Nephron (organoid): ENCODE data around the gene CDK5.
A peak's percentile ranks its signal among the peaks of the same experiment; 100 is the strongest.

Source experiments
- H3K27ac Mint-ChIP-seq, 3 experiments: 2 replicates each; pipeline ENCODE4 v1.8.0; 2020; ENCODE audit warnings: mixed read lengths in 3 of 3, mild to moderate bottlenecking in 2 of 3, moderate library complexity in 1 of 3
- H3K27me3 Mint-ChIP-seq: 2 replicates; pipeline ENCODE4 v1.8.0; 2021; ENCODE audit warnings: low read depth, mild to moderate bottlenecking, moderate library complexity, mixed read lengths
- H3K36me3 Mint-ChIP-seq: 2 replicates; pipeline ENCODE4 v1.8.0; 2020; ENCODE audit warnings: low read depth, mixed read lengths
- H3K4me1 Mint-ChIP-seq: 2 replicates; pipeline ENCODE4 v1.8.0; 2020; ENCODE audit warnings: mixed read lengths
- H3K4me3 Mint-ChIP-seq, 3 experiments: 2 replicates each; pipeline ENCODE4 v1.8.0; 2020; ENCODE audit warnings: mild to moderate bottlenecking in 3 of 3, mixed read lengths in 3 of 3, moderate library complexity in 2 of 3
- H3K9me3 Mint-ChIP-seq: 2 replicates; pipeline ENCODE4 v1.8.0; 2020; ENCODE audit warnings: mixed read lengths
- TF ChIP-seq, protein P1 (sequence below), 3 experiments: fragments of 200-600 bp; sonication (generic); IDR thresholded peaks; one replicate each; pipeline ENCODE4 v1.5.0; 2021; ENCODE audit warnings: antibody characterized with exemption in 3 of 3; ENCODE audit not compliant: unreplicated experiment in 3 of 3

CDK5 gene

DNA sequence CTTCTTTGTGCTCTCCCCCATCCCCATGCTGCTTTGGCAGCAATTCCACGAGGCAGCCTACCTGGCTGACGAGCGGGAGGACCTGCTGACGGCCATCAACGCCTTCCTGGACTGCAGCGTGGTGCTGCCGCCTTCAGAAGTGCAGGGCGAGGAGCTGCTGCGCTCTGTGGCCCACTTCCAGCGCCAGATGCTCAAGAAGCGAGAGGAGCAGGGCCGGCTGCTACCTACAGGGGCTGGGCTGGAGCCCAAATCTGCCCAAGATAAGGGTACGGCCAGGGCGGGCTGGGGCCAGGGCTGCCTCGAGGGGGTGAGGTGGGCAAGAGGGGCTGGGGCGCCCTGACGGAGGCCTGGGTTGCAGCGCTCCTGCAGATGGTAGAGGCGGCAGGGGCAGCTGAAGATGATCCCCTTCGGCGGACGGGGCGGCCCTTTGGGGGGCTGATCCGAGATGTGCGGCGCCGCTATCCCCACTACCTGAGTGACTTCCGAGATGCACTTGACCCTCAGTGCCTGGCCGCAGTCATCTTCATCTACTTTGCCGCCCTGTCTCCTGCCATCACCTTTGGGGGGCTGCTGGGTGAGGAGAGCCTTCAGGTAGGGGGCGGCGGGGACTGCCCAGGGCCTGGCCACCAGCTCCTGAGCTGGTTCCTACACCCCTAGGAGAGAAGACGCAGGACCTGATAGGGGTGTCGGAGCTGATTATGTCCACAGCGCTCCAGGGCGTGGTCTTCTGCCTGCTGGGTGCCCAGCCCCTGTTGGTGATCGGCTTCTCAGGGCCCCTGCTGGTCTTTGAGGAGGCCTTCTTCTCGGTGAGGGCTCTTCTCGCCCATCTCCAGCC, 13.6 kb upstream of the CDK5 start:
- TF ChIP-seq, protein P1, sequence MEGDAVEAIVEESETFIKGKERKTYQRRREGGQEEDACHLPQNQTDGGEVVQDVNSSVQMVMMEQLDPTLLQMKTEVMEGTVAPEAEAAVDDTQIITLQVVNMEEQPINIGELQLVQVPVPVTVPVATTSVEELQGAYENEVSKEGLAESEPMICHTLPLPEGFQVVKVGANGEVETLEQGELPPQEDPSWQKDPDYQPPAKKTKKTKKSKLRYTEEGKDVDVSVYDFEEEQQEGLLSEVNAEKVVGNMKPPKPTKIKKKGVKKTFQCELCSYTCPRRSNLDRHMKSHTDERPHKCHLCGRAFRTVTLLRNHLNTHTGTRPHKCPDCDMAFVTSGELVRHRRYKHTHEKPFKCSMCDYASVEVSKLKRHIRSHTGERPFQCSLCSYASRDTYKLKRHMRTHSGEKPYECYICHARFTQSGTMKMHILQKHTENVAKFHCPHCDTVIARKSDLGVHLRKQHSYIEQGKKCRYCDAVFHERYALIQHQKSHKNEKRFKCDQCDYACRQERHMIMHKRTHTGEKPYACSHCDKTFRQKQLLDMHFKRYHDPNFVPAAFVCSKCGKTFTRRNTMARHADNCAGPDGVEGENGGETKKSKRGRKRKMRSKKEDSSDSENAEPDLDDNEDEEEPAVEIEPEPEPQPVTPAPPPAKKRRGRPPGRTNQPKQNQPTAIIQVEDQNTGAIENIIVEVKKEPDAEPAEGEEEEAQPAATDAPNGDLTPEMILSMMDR (IDR thresholded peaks at IDR 0.05; ENCODE audit: unreplicated experiment in 3 of 3): no peak
- no peaks in the 10 kb centered on the region for H3K27me3 Mint-ChIP-seq
- H3K4me1 Mint-ChIP-seq: peaks cover 9% of the 10 kb centered on the region
- no peak overlapping the region for H3K4me3 Mint-ChIP-seq
- H3K36me3 Mint-ChIP-seq: peaks cover 39% of the 10 kb centered on the region
- no peak overlapping the region for H3K27ac Mint-ChIP-seq
- no peaks in the 10 kb centered on the region for H3K9me3 Mint-ChIP-seq

DNA sequence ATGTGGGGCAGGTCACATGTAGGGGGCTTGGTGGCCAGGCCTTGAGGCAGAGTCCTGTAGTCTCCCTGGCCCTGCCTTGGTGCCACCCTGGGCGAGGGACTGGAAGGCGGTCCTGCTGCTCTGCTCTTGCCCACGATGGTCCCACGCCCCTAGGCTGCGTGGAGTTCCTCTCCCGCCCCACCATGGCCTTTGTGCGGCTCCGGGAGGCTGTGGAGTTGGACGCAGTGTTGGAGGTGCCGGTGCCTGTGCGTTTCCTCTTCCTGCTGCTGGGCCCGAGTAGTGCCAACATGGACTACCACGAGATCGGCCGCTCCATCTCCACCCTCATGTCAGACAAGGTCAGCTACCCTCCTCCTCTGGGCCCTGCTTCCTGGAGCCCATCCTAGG, 12.9 kb upstream of the CDK5 start:
- TF ChIP-seq, protein P1 (IDR thresholded peaks at IDR 0.05; ENCODE audit: unreplicated experiment in 3 of 3): no peak
- Mint-ChIP-seq H3K4me3 (no peak overlapping the region), H3K36me3 (peaks cover 32% of the 10 kb centered on the region), H3K27ac (no peak overlapping the region), H3K27me3 (no peaks in the 10 kb centered on the region), H3K4me1 (peaks cover 9% of the 10 kb centered on the region), H3K9me3 (no peaks in the 10 kb centered on the region)

DNA sequence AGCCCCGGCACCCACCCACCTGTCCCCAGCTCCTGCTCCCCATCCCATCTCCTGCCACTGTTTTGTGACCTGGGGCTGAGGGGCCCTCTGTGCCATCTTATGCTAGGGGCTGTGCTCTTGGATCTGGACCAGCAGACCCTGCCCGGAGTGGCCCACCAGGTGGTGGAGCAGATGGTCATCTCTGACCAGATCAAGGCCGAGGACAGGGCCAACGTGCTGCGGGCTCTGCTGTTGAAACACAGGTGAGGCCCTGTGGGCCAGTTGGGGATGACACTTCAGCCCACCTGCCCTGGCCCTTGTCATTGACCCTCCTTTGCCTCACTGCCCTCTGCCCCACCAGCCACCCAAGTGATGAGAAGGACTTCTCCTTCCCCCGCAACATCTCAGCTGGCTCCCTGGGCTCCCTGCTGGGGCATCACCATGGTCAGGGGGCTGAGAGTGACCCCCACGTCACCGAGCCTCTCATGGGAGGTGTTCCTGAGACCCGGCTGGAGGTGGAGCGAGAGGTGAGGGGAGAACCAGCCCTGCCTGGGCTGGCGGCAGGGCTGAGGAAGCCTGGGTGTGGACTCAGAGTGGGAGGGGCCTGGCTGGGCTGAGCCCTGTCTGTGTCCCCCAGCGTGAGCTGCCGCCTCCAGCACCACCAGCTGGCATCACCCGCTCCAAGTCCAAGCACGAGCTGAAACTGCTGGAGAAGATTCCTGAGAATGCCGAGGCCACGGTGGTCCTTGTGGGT, 12.3 kb upstream of the CDK5 start:
- TF ChIP-seq, protein P1 (IDR thresholded peaks at IDR 0.05; ENCODE audit: unreplicated experiment in 3 of 3): no peak
- H3K4me1 Mint-ChIP-seq: peaks cover 9% of the 10 kb centered on the region
- peaks cover 34% of the 10 kb centered on the region for H3K36me3 Mint-ChIP-seq
- no peaks in the 10 kb centered on the region for H3K9me3 Mint-ChIP-seq
- no peaks in the 10 kb centered on the region for H3K27me3 Mint-ChIP-seq
- no peak overlapping the region for H3K4me3 Mint-ChIP-seq
- H3K27ac Mint-ChIP-seq: no peak overlapping the region

DNA sequence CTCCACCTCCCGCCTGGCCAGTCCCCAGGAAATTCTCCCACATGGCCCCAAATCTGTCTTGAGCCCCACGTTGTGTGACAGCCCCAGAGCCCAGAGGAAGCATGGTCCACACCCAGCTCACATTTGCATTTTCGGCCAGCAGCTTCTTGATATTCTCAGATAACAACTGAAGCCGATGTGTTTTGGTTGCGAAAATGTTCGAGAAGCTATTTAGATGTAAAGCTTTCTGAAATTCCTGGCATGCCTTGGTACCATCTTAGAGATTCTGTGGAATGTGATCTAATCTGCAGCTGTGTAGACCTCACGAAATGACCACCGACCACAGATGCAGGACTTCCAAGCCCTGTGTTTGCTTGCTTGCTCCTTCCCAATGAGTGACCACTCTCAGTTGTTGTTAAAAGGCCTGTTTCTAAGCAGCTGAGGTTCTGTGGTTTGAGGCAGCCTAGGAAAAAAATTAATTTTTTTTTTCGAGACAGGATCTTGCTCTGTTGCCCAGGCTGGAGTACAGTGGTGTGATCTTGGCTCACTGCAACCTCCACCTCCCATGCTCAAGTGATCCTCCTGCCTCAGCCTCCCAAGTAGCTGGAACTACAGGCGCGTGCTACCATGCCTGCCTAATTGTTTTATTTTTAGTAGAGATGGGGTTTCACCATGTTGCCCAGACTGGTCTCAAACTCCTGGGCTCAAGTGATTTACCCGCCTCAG, 10.5 kb upstream of the CDK5 start:
- Mint-ChIP-seq H3K9me3 (no peaks in the 10 kb centered on the region), H3K4me1 (peaks cover 14% of the 10 kb centered on the region)

DNA sequence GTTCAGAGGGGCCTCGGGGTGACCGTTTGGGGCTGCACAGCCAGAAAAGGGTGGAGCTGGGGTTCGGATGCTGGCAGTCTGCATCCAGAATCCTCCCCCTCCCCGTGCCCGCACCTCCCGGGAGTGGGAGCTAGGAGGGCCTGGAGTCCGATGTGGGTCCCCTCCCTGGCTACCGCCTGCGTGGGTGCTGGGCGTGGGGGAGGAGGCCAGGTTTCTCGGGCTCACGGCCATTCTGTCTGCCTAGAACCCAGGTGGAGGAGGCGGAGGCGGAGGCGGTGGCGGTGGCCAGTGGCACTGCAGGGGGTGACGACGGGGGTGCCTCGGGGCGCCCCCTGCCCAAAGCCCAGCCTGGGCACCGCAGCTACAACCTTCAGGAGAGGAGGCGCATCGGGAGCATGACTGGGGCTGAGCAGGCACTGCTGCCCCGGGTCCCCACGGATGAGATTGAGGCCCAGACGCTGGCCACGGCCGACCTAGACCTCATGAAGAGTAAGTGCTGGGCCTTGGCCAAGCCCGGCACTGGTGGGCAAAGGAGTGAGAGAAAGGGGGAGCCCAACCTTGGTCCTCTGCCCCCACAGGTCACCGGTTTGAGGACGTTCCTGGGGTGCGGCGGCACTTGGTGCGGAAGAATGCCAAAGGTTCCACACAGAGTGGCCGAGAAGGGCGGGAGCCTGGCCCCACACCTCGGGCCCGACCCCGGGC, 8.7 kb upstream of the CDK5 start:
- no peaks in the 10 kb centered on the region for H3K27me3 Mint-ChIP-seq
- no peak overlapping the region for H3K27ac Mint-ChIP-seq
- peaks cover 23% of the 10 kb centered on the region for H3K4me1 Mint-ChIP-seq
- no peak overlapping the region for H3K4me3 Mint-ChIP-seq
- TF ChIP-seq, protein P1 (IDR thresholded peaks at IDR 0.05; ENCODE audit: unreplicated experiment in 3 of 3): no peak
- peaks cover 22% of the 10 kb centered on the region for H3K36me3 Mint-ChIP-seq
- no peaks in the 10 kb centered on the region for H3K9me3 Mint-ChIP-seq

More for the DNA sequence above, 10.5 kb upstream of the CDK5 start:
- Mint-ChIP-seq H3K27me3 (no peaks in the 10 kb centered on the region), H3K36me3 (peaks cover 30% of the 10 kb centered on the region), H3K4me3 (no peak overlapping the region), H3K27ac (peak overlapping the region in 1 of 3 experiments; percentile 52)
- TF ChIP-seq, protein P1 (IDR thresholded peaks at IDR 0.05; ENCODE audit: unreplicated experiment in 3 of 3): no peak
